H1 (cell line): ENCODE measurements around the gene HSD11B1. TPM values are rescaled to one million over a fixed set of nuclear protein-coding genes. Genes with fewer than 3 reads are reported as not detected.

Experiments used
- CTCF ChIA-PET: fragments of 300-600 bp; sonication (Branson Sonifier 250); formaldehyde crosslinking; loops from one replicate; lab custom pipeline; 2021; ENCODE audit not compliant: partially characterized antibody; lab: Charles Lee
- POLR2A ChIA-PET: fragments of 300-600 bp; sonication (Branson Sonifier 250); formaldehyde crosslinking; loops from one replicate; lab custom pipeline; 2021; ENCODE audit warnings: inconsistent platforms; ENCODE audit not compliant: partially characterized antibody; lab: Charles Lee
- DNase-seq, 2 experiments: peaks; one replicate each; pipeline versions ENCODE4 v3.0.0 to v3.0.0-alpha.2; 2010 to 2022; ENCODE audit warnings: low spot score in 2 of 2, low read depth in 1 of 2, mixed read lengths in 1 of 2
- FAIRE-seq: peaks from 2 replicates; lab custom pipeline; 2011; peaks lifted over from hg19 to GRCh38; lab: Jason Lieb, UNC
- H2AFZ ChIP-seq: 2 replicates; pipeline ENCODE4 v1.8.1; 2012; ENCODE audit warnings: low read length, inconsistent platforms
- H2AK5ac ChIP-seq: 2 replicates; pipeline ENCODE4 v1.6.1; 2013; ENCODE audit warnings: low read depth, low read length
- H2BK120ac ChIP-seq: replicated peaks from 2 replicates; pipeline ENCODE3; 2013; ENCODE audit warnings: low read depth, low read length, inconsistent platforms
- H2BK12ac ChIP-seq: 2 replicates; pipeline ENCODE4 v1.6.1; 2013; ENCODE audit warnings: low read depth, low read length
- H2BK15ac ChIP-seq: 2 replicates; pipeline ENCODE4 v1.6.1; 2013; ENCODE audit warnings: low read length
- H2BK20ac ChIP-seq: 2 replicates; pipeline ENCODE4 v1.6.1; 2013; ENCODE audit warnings: low read length
- H2BK5ac ChIP-seq: 2 replicates; pipeline ENCODE4 v1.6.1; 2013; ENCODE audit warnings: low read depth, low read length
- H3K14ac ChIP-seq: 2 replicates; pipeline ENCODE4 v1.6.1; 2013; ENCODE audit warnings: inconsistent platforms; ENCODE audit not compliant: insufficient read length
- H3K18ac ChIP-seq: 2 replicates; pipeline ENCODE4 v1.6.1; 2013; ENCODE audit warnings: low read length; ENCODE audit errors: extremely low read depth
- H3K23ac ChIP-seq: 2 replicates; pipeline ENCODE4 v1.6.1; 2013; ENCODE audit warnings: inconsistent platforms; ENCODE audit not compliant: insufficient read length
- H3K23me2 ChIP-seq: 2 replicates; pipeline ENCODE4 v1.6.1; 2013; ENCODE audit warnings: low read depth, low read length
- H3K27ac ChIP-seq: 2 replicates; pipeline ENCODE4 v1.6.1; 2011; ENCODE audit warnings: low read depth, low read length, inconsistent platforms
- H3K27me3 ChIP-seq, 4 experiments: replicated peaks in 1 of 4; 1 replicate in 1 of 4; 2 replicates in 3 of 4; pipeline versions ENCODE4 v1.6.1 to v1.8.1; 2011 to 2013; ENCODE audit warnings: low read length in 3 of 4, mild to moderate bottlenecking in 3 of 4, inconsistent platforms in 2 of 4, mixed read lengths in 2 of 4, moderate library complexity in 1 of 4; ENCODE audit not compliant: control insufficient read depth in 3 of 4, insufficient read depth in 3 of 4; ENCODE audit errors: extremely low read depth in 1 of 4
- H3K36me3 ChIP-seq, 4 experiments: 2 replicates each; pipeline versions ENCODE4 v1.6.1 to v1.8.1; 2011 to 2013; ENCODE audit warnings: mild to moderate bottlenecking in 4 of 4, low read length in 3 of 4, moderate library complexity in 2 of 4, control low read depth in 1 of 4, inconsistent platforms in 1 of 4; ENCODE audit not compliant: insufficient read depth in 4 of 4, control insufficient read depth in 2 of 4
- H3K4ac ChIP-seq: replicated peaks from 2 replicates; pipeline ENCODE3; 2013; ENCODE audit warnings: low read length, low read depth, mixed read lengths, inconsistent platforms; ENCODE audit not compliant: insufficient read length
- H3K4me1 ChIP-seq, 4 experiments: replicated peaks in 1 of 4; 1 replicate in 1 of 4; 2 replicates in 3 of 4; pipeline versions ENCODE4 v1.6.1 to v1.8.1; 2011 to 2013; ENCODE audit warnings: low read length in 3 of 4, inconsistent platforms in 2 of 4, mixed read lengths in 1 of 4; ENCODE audit not compliant: insufficient read depth in 4 of 4, control insufficient read depth in 3 of 4
- H3K4me2 ChIP-seq, 2 experiments: 2 replicates each; pipeline versions ENCODE4 v1.6.1 to v1.8.1; 2011 to 2013; ENCODE audit warnings: low read depth in 2 of 2, low read length in 2 of 2, control low read depth in 1 of 2, inconsistent platforms in 1 of 2, mild to moderate bottlenecking in 1 of 2; ENCODE audit not compliant: insufficient read depth in 1 of 2
- H3K4me3 ChIP-seq, 4 experiments: fragments of 200-600, 300-600 bp in 1 of 4; sonication (generic), shearing (Covaris generic), sonication (Bioruptor Twin) in 1 of 4; 2 replicates each; pipeline versions ENCODE4 v1.5.1 to v1.8.1; 2011 to 2016; ENCODE audit warnings: low read length in 4 of 4, low read depth in 3 of 4, control low read depth in 2 of 4, inconsistent platforms in 2 of 4, mild to moderate bottlenecking in 2 of 4, mixed read lengths in 1 of 4, moderate library complexity in 1 of 4; ENCODE audit not compliant: insufficient read depth in 2 of 4; ENCODE audit errors: extremely low read depth in 1 of 4
- H3K56ac ChIP-seq: replicated peaks from 2 replicates; pipeline ENCODE3; 2013; ENCODE audit warnings: low read depth, mild to moderate bottlenecking, mixed read lengths, low read length, inconsistent platforms; ENCODE audit not compliant: insufficient read length
- H3K79me1 ChIP-seq: 2 replicates; pipeline ENCODE4 v1.6.1; 2013; ENCODE audit warnings: low read depth, low read length, control low read depth
- H3K79me2 ChIP-seq, 2 experiments: 2 replicates each; pipeline versions ENCODE4 v1.6.1 to v1.8.1; 2012 to 2013; ENCODE audit warnings: low read length in 2 of 2, mild to moderate bottlenecking in 2 of 2, inconsistent platforms in 1 of 2; ENCODE audit not compliant: insufficient read depth in 2 of 2, control insufficient read depth in 1 of 2
- H3K9ac ChIP-seq, 4 experiments: replicated peaks in 1 of 4; 1 replicate in 1 of 4; 2 replicates in 3 of 4; pipeline versions ENCODE4 v1.6.1 to v1.8.1; 2011 to 2013; ENCODE audit warnings: low read depth in 3 of 4, low read length in 3 of 4, control low read depth in 2 of 4, mild to moderate bottlenecking in 2 of 4, moderate library complexity in 2 of 4, inconsistent platforms in 1 of 4; ENCODE audit errors: extremely low read depth in 1 of 4
- H3K9me3 ChIP-seq, 2 experiments: 2 replicates each; pipeline versions ENCODE4 v1.6.1 to v1.8.1; 2012 to 2013; ENCODE audit warnings: mild to moderate bottlenecking in 2 of 2, moderate library complexity in 2 of 2, control low read depth in 1 of 2, inconsistent platforms in 1 of 2, low read depth in 1 of 2, low read length in 1 of 2, mixed read lengths in 1 of 2; ENCODE audit not compliant: insufficient read depth in 2 of 2
- H4K20me1 ChIP-seq, 2 experiments: replicated peaks in 1 of 2; 2 replicates each; pipeline versions ENCODE3 to v1.8.1; 2011 to 2013; ENCODE audit warnings: inconsistent platforms in 2 of 2, low read length in 2 of 2, mild to moderate bottlenecking in 1 of 2; ENCODE audit not compliant: insufficient read depth in 2 of 2, control insufficient read depth in 1 of 2
- H4K5ac ChIP-seq: 2 replicates; pipeline ENCODE4 v1.6.1; 2013; ENCODE audit warnings: low read length, low read depth, mixed read lengths, inconsistent platforms; ENCODE audit not compliant: insufficient read length
- H4K8ac ChIP-seq: 2 replicates; pipeline ENCODE4 v1.8.0; 2013; ENCODE audit warnings: mild to moderate bottlenecking, moderate library complexity, low read length, inconsistent platforms; ENCODE audit not compliant: insufficient read depth; ENCODE audit errors: extremely low read depth
- H4K91ac ChIP-seq: replicated peaks from 2 replicates; pipeline ENCODE3; 2013; ENCODE audit warnings: low read length, mixed read lengths, inconsistent platforms; ENCODE audit not compliant: insufficient read length
- SUZ12 ChIP-seq: fragments of 200-600 bp; sonication (generic); IDR thresholded peaks from 2 replicates; pipeline ENCODE4 v1.6.1; 2012; ENCODE audit warnings: mild to moderate bottlenecking, inconsistent platforms, low read length, moderate library complexity, mixed read lengths
- WGBS, 2 experiments: shearing (Covaris generic) in 1 of 2; methylation state at CpG; one replicate each; pipeline versions ENCODE4 v1.1.6 to v1.1.7; 2013 to 2015; ENCODE audit warnings: low lambda C conversion rate in 2 of 2, mixed read lengths in 2 of 2, inconsistent platforms in 1 of 2, low coverage in 1 of 2, missing lambda C conversion rate in 1 of 2; ENCODE audit not compliant: insufficient replicate concordance in 2 of 2, insufficient coverage in 1 of 2, insufficient read length in 1 of 2; ENCODE audit errors: extremely low coverage in 1 of 2, missing lambda C conversion rate in 1 of 2; 5-methylcytosine and 5-hydroxymethylcytosine counted together
- polyA plus RNA-seq, 7 experiments: library from polyadenylated mRNA; depleted of rRNA in 3 of 7; stranded (reverse) in 5 of 7; unstranded in 2 of 7; fragments of >200 nt in 5 of 7; fragments of 200-250 nt in 2 of 7; gene quantifications; 1 replicate in 5 of 7; 2 replicates in 1 of 7; 4 replicates in 1 of 7; pipeline versions ENCODE4 v1.2.1 to v1.2.3, GENCODE V29; 2011 to 2013; ENCODE audit warnings: missing spikeins in 2 of 7, mixed read lengths in 2 of 7
- total RNA-seq: library from RNA; stranded (reverse); fragmentation: NEBNext Ultra II Directional; extraction: Animal tissue kit (Norgen Biotek cat#: 25700); gene quantifications from 2 replicates; pipeline ENCODE4 v1.2.1, GENCODE V29; 2021

HSD11B1 gene
- total and polyA plus RNA-seq, 2 of the 8 experiments (the other 6 are each of a cell fraction or from before 2014, with no cell fraction given): not detected

DNA sequence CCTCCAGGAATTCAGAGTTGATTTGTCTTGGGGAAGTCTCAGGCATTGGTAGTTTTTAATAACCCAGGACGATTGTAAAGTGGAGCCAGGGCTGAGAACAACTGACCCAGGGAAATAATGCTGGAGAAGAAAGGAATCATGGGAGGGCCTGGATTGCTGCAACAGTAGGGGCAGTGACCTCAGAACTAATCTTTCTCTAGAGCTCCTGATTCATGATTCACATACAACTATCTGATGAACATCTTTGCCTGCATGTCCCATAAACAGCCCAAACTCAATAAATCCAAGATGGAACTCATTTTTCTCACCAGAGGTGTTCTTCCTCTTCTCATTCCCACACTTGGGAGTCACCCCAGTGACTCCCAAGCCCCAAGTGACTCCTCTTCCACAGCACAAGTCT lies 37.5 kb upstream of the HSD11B1 start:
- Histone ChIP-seq H2BK120ac (no peak overlapping the region), H3K9ac (no peak overlapping the region), H3K23me2 (no peaks in the 10 kb centered on the region), H2BK20ac (no peak overlapping the region), H3K4me3 (no peak overlapping the region), H3K4me2 (no peak overlapping the region), H2BK5ac (no peak overlapping the region), H3K36me3 (no peaks in the 10 kb centered on the region), H2AK5ac (no peak overlapping the region), H3K4me1 (no peaks in the 10 kb centered on the region), H4K8ac (no peak overlapping the region), H4K5ac (no peak overlapping the region), H3K27me3 (no peaks in the 10 kb centered on the region), H2AFZ (no peak overlapping the region), H4K91ac (no peak overlapping the region), H3K23ac (no peak overlapping the region), H3K27ac (no peak overlapping the region), H3K56ac (no peak overlapping the region), H3K18ac (no peak overlapping the region), H3K79me2 (no peaks in the 10 kb centered on the region), H4K20me1 (no peaks in the 10 kb centered on the region), H3K79me1 (no peaks in the 10 kb centered on the region), H3K9me3 (no peaks in the 10 kb centered on the region), H3K14ac (no peak overlapping the region), H3K4ac (no peak overlapping the region), H2BK15ac (no peak overlapping the region), H2BK12ac (no peak overlapping the region)
- CTCF ChIA-PET: interaction anchor here (1.1 to 2.1 kb wide), 2 partner anchors 14 to 61 kb away, joined by 3 to 7 read pairs; partner anchors contain the start of gene LAMB3
- DNase-seq (no peak), FAIRE-seq (no peak)
- WGBS, 2 experiments: 83% methylated on average over 1 of the region's 1 CpG; no CpG with 5 or more reads in 1 of the 2 experiments
- no peak for TF ChIP-seq SUZ12
- POLR2A ChIA-PET: interaction anchor here (1.2 kb wide), 1 partner anchor 8 kb away, joined by 4 read pairs; the partner anchor contains the start of gene G0S2
